IPS-20b (cell line): ENCODE results near the gene EFEMP2.

Experiments
- H3K27ac ChIP-seq: one replicate; pipeline ENCODE4 v1.5.1; 2013; ENCODE audit warnings: low read length
- H3K27me3 ChIP-seq: 2 replicates; pipeline ENCODE4 v1.6.1; 2013; ENCODE audit warnings: mild to moderate bottlenecking, low read length, inconsistent platforms; ENCODE audit not compliant: insufficient read depth
- H3K36me3 ChIP-seq: 2 replicates; pipeline ENCODE4 v1.6.1; 2013; ENCODE audit warnings: low read depth, mild to moderate bottlenecking, inconsistent platforms, low read length, moderate library complexity; ENCODE audit not compliant: insufficient read depth
- H3K4me1 ChIP-seq: 2 replicates; pipeline ENCODE4 v1.6.1; 2013; ENCODE audit warnings: mild to moderate bottlenecking, control low read depth, inconsistent platforms, low read length, moderate library complexity; ENCODE audit not compliant: insufficient read depth
- H3K4me3 ChIP-seq: 2 replicates; pipeline ENCODE4 v1.5.1; 2013; ENCODE audit warnings: mild to moderate bottlenecking, low read length, inconsistent platforms
- H3K9ac ChIP-seq: 2 replicates; pipeline ENCODE4 v1.6.1; 2013; ENCODE audit warnings: low read depth, mild to moderate bottlenecking, inconsistent platforms, low read length, moderate library complexity
- H3K9me3 ChIP-seq: 2 replicates; pipeline ENCODE4 v1.6.1; 2013; ENCODE audit warnings: mild to moderate bottlenecking, low read depth, low read length, inconsistent platforms; ENCODE audit not compliant: insufficient read depth

The EFEMP2 gene

DNA sequence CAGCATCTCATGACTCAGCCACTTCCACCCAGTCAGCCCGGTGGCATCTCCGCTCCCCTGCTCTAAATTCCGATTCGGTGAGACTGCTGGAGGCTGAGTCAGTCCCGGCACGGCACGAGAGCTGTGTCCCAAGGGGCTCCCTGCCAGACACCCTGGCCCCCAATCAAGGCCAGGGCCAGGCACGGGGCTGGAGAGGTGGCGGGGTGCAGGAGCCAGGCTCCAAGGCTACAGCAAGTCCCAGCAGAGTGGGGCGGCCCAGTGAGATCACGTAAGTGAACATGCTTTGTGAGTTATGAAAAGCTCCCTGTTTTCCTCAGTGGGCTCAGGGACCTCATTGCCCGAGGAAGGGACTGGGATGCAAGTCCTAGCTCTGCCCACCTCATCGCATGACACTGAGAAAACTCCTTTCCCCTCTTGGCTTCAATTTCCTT lies 43.2 kb upstream of the EFEMP2 start:
- Histone ChIP-seq H3K4me1 (peaks cover 9% of the 10 kb centered on the region; the same call in 1 of the 2 replicates), H3K27me3 (peaks cover 5% of the 10 kb centered on the region; the same call in 1 of the 2 replicates), H3K36me3 (no peaks in the 10 kb centered on the region), H3K9me3 (no peaks in the 10 kb centered on the region), H3K4me3 (no peak overlapping the region), H3K9ac (no peak overlapping the region), H3K27ac (no peak overlapping the region)

DNA sequence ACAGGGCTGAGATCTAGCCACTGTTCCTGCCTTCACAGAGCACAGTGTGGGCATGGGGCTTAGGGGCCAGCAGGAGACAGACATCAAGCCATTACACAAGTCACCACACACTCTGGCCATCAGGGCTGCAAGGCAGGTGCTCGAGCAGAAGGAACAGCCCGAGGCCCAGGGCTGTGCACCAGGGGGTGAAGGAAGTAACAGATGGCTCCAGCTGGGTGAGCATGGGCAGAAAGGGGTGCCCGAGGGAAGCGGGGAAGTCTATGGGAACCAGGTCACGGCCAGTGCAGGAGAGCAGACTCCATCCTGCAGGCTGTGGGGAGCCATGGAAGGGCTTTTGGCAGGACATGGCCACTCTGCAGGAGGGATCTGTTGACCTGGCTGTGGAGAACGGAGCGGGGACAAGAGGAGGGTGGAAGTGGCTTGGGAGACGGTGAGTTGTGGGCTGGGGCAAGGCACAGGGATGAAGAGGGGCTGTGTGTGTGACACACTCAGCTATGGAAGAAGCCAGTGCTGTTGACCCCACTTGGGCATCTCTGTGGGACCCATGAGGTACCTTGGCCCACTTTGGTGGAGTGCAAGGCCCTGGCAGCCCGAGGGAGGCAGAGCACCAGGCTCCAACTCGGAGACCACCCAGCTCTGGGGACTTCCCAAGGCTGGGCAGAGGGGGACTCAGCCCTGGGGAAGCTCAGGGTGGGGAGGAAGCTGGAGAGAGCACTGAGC lies 42.7 kb upstream of the EFEMP2 start:
- H3K9me3 ChIP-seq: no peaks in the 10 kb centered on the region
- peaks cover 5% of the 10 kb centered on the region; the same call in 1 of the 2 replicates for H3K27me3 ChIP-seq
- H3K36me3 ChIP-seq: no peaks in the 10 kb centered on the region
- no peak overlapping the region for H3K9ac ChIP-seq
- peaks cover 9% of the 10 kb centered on the region; the same call in 1 of the 2 replicates for H3K4me1 ChIP-seq
- H3K27ac ChIP-seq: no peak overlapping the region
- H3K4me3 ChIP-seq: no peak overlapping the region

DNA sequence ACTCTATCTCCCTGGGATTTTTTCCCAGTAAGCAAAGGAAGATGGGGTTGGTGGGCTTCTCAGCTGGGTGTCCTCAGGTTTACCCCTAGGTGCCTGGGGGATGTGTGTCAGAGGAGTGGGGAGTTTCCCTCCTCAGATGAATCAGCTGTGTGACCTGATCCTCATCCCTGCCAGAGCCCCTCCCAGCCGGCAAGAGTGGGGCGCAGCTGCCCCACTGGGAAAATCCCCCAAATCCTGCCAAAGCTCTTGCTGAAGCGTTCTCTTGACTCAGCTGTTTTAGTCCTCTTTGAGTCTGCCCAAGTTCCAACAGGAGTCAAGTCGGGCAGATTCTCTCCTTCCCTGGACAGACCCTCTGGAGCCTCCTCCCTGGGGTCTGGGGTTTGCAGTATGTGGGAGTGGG lies 40.2 kb upstream of the EFEMP2 start:
- H3K36me3 ChIP-seq: no peaks in the 10 kb centered on the region
- H3K4me1 ChIP-seq: peaks cover 9% of the 10 kb centered on the region; the same call in 1 of the 2 replicates
- no peak overlapping the region for H3K4me3 ChIP-seq
- no peak overlapping the region for H3K27ac ChIP-seq
- no peaks in the 10 kb centered on the region for H3K9me3 ChIP-seq
- H3K27me3 ChIP-seq: peaks cover 16% of the 10 kb centered on the region; the same call in 1 of the 2 replicates
- H3K9ac ChIP-seq: no peak overlapping the region

DNA sequence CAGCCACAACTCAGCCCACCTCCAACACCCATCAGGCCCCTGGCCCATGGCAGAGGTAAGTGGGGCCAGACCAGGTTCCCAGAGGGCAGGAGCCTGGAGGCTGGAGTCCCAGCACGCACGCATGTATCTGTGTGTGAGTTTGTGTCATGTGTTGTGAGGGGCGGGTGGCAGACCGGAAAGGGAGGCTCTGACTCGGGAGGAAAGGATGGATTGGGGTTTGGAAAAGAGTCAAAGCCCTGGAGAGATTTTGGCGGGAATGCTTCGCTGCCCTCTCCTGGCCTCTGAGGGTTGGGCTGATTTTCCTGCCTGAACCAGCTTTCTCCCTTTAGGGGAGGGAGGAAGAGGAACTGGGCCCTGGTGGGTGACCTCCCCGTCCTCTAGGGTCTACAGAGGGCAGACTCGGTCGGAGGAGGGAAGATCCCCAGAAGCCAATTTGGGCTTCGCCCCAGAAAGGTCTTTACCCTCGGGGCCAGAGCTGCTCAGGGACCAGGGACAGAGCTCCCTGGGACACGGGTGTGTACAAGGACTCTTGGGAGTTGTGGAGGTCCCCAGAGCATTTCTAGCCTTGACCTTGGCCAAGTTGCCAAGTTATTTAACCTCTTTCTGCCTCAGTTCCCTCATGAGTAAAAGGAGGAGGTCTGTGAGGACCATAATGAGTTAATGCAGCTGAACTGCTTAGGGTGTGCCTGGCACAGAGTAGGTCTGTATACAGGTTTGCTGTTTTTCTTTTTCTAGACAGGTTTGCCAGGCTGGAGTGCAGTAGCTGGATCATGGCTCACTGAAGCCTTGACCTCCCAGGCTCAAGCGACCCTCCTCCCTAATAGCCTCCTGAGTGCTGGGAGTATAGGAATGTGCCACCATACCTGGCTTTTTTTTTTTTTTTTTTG lies 39.3 kb upstream of the EFEMP2 start:
- Histone ChIP-seq H3K9me3 (no peaks in the 10 kb centered on the region), H3K4me3 (no peak overlapping the region), H3K9ac (peak overlapping the region; percentile 38; the same call in 1 of the 2 replicates), H3K4me1 (peaks cover 9% of the 10 kb centered on the region; the same call in 1 of the 2 replicates), H3K36me3 (no peaks in the 10 kb centered on the region), H3K27ac (no peak overlapping the region), H3K27me3 (peaks cover 20% of the 10 kb centered on the region)

DNA sequence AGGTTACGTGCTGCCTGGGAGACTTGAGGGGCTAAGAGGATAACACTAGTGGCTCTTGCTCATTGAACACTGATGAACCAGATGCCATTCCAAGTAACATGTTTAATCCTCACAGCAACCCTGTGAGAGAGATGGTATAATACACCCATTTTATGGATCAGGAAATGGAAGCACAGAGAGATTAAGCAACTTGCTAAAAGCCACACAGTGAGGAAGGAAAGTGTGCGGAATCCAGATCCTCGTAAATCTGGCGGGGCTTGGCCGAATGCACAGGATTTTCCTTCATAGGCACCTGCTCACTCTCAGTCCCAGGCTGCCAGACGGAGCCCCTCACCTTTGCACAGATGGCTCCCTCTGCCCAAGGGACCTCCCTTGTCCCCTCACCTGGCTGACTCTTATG lies 35.3 kb upstream of the EFEMP2 start:
- H3K4me1 ChIP-seq: peaks cover 3% of the 10 kb centered on the region; the same call in 1 of the 2 replicates
- H3K4me3 ChIP-seq: no peak overlapping the region
- H3K27me3 ChIP-seq: peaks cover 38% of the 10 kb centered on the region

DNA sequence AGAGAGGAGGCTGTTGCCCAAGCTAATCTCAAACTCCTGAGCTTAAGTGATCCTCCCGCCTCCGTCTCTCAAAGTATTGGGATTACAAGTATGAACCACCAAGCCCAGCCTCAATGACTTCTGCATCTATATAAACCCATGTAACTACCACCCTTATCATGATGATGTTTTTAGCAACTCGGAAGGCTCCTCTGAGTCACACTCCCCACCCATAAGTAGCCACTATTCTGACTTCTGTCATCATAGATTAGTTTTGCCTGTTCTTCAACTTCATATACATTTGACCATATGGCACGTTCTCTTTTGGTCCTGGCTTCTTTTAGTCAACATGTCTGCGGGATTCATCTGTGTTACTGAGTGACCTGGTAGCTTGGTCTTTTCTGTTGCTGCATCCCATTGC lies 34.0 kb upstream of the EFEMP2 start:
- no peak overlapping the region for H3K9ac ChIP-seq
- H3K4me3 ChIP-seq: no peak overlapping the region
- H3K36me3 ChIP-seq: no peaks in the 10 kb centered on the region
- peaks cover 46% of the 10 kb centered on the region for H3K27me3 ChIP-seq
- H3K9me3 ChIP-seq: no peaks in the 10 kb centered on the region
- no peaks in the 10 kb centered on the region; the same call in 1 of the 2 replicates for H3K4me1 ChIP-seq
- H3K27ac ChIP-seq: no peak overlapping the region

More for the DNA sequence above, 35.3 kb upstream of the EFEMP2 start:
- H3K36me3 ChIP-seq: no peaks in the 10 kb centered on the region
- no peak overlapping the region for H3K27ac ChIP-seq
- no peaks in the 10 kb centered on the region for H3K9me3 ChIP-seq
- H3K9ac ChIP-seq: no peak overlapping the region

DNA sequence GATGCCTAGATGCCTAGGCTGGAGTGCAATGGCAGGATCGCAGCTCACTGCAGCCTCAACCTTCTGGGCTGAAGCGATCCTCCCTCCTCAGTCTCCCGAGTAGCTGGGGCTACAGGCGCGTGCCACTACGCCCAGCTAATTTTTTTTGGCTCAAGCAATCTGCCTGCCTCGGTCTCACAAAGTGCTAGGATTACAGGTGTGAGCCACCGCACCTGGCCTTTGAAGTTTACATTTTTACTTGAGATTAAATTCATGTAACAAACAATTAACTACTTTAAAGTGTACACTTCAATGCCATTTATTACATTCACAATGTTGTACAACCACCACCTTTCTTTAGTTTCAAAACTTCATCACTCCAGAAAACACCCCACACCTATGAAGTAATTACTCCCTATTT lies 31.1 kb upstream of the EFEMP2 start:
- Histone ChIP-seq H3K9ac (no peak overlapping the region), H3K4me3 (no peak overlapping the region), H3K27me3 (peaks cover 67% of the 10 kb centered on the region), H3K9me3 (no peaks in the 10 kb centered on the region), H3K27ac (no peak overlapping the region), H3K4me1 (no peaks in the 10 kb centered on the region; the same call in 1 of the 2 replicates), H3K36me3 (no peaks in the 10 kb centered on the region)

DNA sequence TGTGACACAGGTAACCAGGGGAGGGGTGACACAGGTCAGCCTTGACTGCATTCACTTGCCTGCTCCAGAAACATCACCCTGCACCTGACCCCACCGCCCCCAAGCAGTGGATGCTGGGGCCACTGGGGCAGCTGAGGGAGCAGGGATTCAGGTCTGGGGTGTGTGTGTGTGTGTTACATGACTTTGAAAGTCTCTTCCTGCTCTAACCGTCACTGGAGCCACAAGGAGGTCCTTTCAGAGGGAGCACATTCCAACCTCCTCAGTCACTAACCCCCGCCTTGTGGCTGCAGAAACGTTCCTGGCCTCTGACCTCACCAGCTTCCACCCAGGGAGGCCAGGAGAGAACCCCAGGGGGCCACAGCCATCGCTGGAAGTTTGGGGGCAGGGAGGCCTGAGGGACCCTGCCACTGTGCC lies 30.5 kb upstream of the EFEMP2 start:
- Histone ChIP-seq H3K4me1 (no peaks in the 10 kb centered on the region; the same call in 1 of the 2 replicates), H3K27ac (no peak overlapping the region), H3K9ac (no peak overlapping the region), H3K9me3 (no peaks in the 10 kb centered on the region), H3K4me3 (no peak overlapping the region), H3K27me3 (peaks cover 72% of the 10 kb centered on the region), H3K36me3 (no peaks in the 10 kb centered on the region)

DNA sequence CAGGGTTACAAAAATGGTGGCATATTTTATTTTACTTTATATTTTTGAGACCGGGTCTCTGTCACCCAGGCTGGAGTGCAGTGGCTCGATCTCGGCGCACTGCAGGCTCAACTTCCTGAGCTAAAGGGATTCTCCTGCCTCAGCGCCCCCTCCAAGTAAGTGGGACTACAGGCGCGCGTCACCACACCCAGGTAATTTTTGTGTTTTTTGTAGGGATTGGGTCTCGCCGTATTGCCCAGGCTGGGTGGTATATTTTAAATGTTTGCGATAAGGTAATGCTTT lies 28.2 kb upstream of the EFEMP2 start:
- Histone ChIP-seq H3K9me3 (no peaks in the 10 kb centered on the region), H3K9ac (no peak overlapping the region), H3K4me1 (no peaks in the 10 kb centered on the region; the same call in 1 of the 2 replicates), H3K27me3 (peaks cover 74% of the 10 kb centered on the region), H3K4me3 (peak overlapping the region; percentile 65; the same call in 1 of the 2 replicates), H3K27ac (no peak overlapping the region), H3K36me3 (no peaks in the 10 kb centered on the region)

DNA sequence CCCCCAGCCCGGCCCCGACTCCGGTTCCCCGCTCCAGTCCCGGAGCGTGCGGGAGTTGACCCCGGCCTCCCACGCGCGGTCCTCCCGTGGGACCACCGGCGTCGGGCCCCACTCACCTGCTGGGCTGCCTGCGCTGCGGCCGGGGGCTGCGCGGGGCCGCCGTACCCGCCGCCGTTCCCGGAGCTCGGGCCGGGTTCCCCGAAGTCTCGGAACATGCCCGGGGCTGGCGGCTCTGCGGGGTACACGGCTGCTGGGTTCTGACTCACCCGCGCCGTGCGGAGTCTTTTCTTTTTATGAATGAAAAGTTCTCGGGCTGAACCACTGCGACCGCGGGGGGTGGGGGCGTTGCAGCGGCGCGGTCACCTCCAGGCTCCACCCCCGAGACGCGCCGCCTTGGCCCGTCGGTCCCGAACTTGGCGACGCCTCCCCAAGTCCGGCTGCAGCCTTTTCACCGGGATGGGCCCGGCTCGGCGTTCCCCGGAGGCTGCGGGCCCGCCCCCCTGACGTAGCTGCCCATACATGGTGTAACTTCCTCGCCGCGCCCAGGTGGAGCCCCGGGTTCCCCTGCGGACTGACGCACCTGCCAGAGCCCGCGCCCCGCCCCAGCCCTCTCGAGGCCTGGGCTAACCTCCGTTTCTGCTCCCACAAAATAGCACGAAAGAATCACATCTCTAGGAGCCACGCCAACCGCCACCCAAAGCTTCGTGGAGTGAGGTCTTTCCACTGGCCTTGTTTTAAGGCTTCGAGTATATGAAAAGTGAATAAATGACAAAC lies 27.7 kb upstream of the EFEMP2 start, which contains the start of gene FOSL1:
Gene FOSL1 (minus strand): TSS at position 264 of the 774 bp plus-strand sequence. CDS start 49 bp downstream, at position 215.
- Histone ChIP-seq H3K27me3 (peaks cover 74% of the 10 kb centered on the region), H3K36me3 (no peaks in the 10 kb centered on the region), H3K9ac (peak within 1 kb of the TSS; percentile 53), H3K4me1 (no peaks in the 10 kb centered on the region; the same call in 1 of the 2 replicates), H3K9me3 (no peaks in the 10 kb centered on the region), H3K27ac (no peak within 1 kb of the TSS), H3K4me3 (peak within 1 kb of the TSS; percentile 65)
